K562 (cell line): ENCODE measurements around the gene ALDH3A2. TPM values are rescaled to one million over a fixed set of nuclear protein-coding genes. Genes with fewer than 3 reads are reported as not detected.

ENCODE experiments used
- CBFB ChIP-seq: sonication (generic); formaldehyde crosslinking; IDR thresholded peaks from 2 replicates; pipeline ENCODE4 v1.4.0; 2020; ENCODE audit warnings: mild to moderate bottlenecking, missing genetic modification reagents
- FIP1L1 ChIP-seq: fragments of 200-400 bp; formaldehyde crosslinking; IDR thresholded peaks from 2 replicates; pipeline ENCODE4 v1.6.1; 2018; ENCODE audit warnings: mild to moderate bottlenecking, low read depth, low read length; ENCODE audit not compliant: poor library complexity, severe bottlenecking
- HNRNPUL1 ChIP-seq: fragments of 200-400 bp; formaldehyde crosslinking; IDR thresholded peaks from 2 replicates; pipeline ENCODE4 v1.6.1; 2017; ENCODE audit warnings: low read length
- MEF2D ChIP-seq: conservative IDR thresholded peaks from 2 replicates; pipeline ENCODE4 v1.6.1; 2016; ENCODE audit warnings: low read depth, missing genetic modification characterization, missing compliant biosample characterization
- NRF1 ChIP-seq, 2 experiments: fragments of 450-650 bp; IDR thresholded peaks in 1 of 2; conservative IDR thresholded peaks in 1 of 2; 2 replicates each; pipeline ENCODE4 v1.6.1; 2014; ENCODE audit warnings: mild to moderate bottlenecking in 2 of 2
- RAD51 ChIP-seq: fragments of 450-650 bp; IDR thresholded peaks from 2 replicates; pipeline ENCODE4 v1.7.1; 2016; ENCODE audit warnings: low read depth, mild to moderate bottlenecking, borderline replicate concordance
- TFAM ChIP-seq: fragments of 250-450 bp; sonication (Bioruptor Pico); conservative IDR thresholded peaks from 2 replicates; pipeline ENCODE4 v1.5.0; 2021; ENCODE audit warnings: mild to moderate bottlenecking, moderate library complexity
- TOE1 ChIP-seq, 2 experiments: fragments of 450-650 bp in 1 of 2; sonication (generic) in 1 of 2; formaldehyde crosslinking in 1 of 2; IDR thresholded peaks; 2 replicates each; pipeline versions ENCODE4 v1.7.1 to v1.8.0; 2016 to 2022; ENCODE audit warnings: borderline replicate concordance in 2 of 2, mild to moderate bottlenecking in 2 of 2, antibody characterized with exemption in 1 of 2, inconsistent platforms in 1 of 2, low read depth in 1 of 2, missing genetic modification reagents in 1 of 2, moderate library complexity in 1 of 2
- ZEB2 ChIP-seq: fragments of 450-650 bp; IDR thresholded peaks from 2 replicates; pipeline ENCODE4 v1.6.1; 2016
- ZFP36 ChIP-seq: fragments of 150-350 bp; IDR thresholded peaks from 2 replicates; pipeline ENCODE4 v1.6.1; 2018; ENCODE audit warnings: low read length, low read depth; ENCODE audit not compliant: partially characterized antibody
- ZKSCAN3 ChIP-seq: fragments of 250-450 bp; sonication (Bioruptor Pico); IDR thresholded peaks from 2 replicates; pipeline ENCODE4 v1.4.0; 2020
- ZNF24 ChIP-seq: fragments of 450-650 bp; IDR thresholded peaks from 2 replicates; pipeline ENCODE4 v1.6.1; 2016
- ZNF347 ChIP-seq: fragments of 450-650 bp; formaldehyde crosslinking; IDR thresholded peaks from 2 replicates; pipeline ENCODE4 v1.4.0; 2020; ENCODE audit warnings: low read depth, mild to moderate bottlenecking, moderate library complexity
- ZNF699 ChIP-seq: fragments of 250-450 bp; sonication (Bioruptor Pico); IDR thresholded peaks from 2 replicates; pipeline ENCODE4 v1.8.0; 2021; ENCODE audit warnings: mild to moderate bottlenecking, moderate library complexity; ENCODE audit not compliant: insufficient replicate concordance
- ZSCAN29 ChIP-seq: fragments of 450-650 bp; IDR thresholded peaks from 2 replicates; pipeline ENCODE4 v1.6.1; 2017
- polyA plus RNA-seq, 8 experiments: library from polyadenylated mRNA; depleted of rRNA in 4 of 8; stranded (reverse) in 5 of 8; unstranded in 3 of 8; fragments of >200 nt; fragmentation: Nextera tagmentation in 2 of 8; fragmentation: Illumina TruSeq in 1 of 8; extraction: Ambion mirVana in 2 of 8; extraction: Trizol in 1 of 8; gene quantifications; 2 replicates each; pipeline versions ENCODE4 v1.2.1 to v1.2.3, GENCODE V29; 2011 to 2014; ENCODE audit warnings: inconsistent platforms in 1 of 8, missing spikeins in 1 of 8
- total RNA-seq, 7 experiments: library from RNA; depleted of rRNA in 6 of 7; stranded (reverse); fragments of >200 nt in 6 of 7; fragmentation: Illumina TruSeq in 2 of 7; extraction: Trizol in 2 of 7; gene quantifications; 2 replicates each; pipeline versions ENCODE4 v1.2.1 to v1.2.3, GENCODE V29; 2011 to 2021; ENCODE audit warnings: low replicate concordance in 1 of 7
- TF ChIP-seq, protein P1 (sequence below): fragments of 250-450 bp; sonication (Bioruptor Pico); IDR thresholded peaks from 2 replicates; pipeline ENCODE4 v1.9.0; 2021; ENCODE audit warnings: mild to moderate bottlenecking
- TF ChIP-seq, protein P2 (sequence below), 2 experiments: fragments of 450-650 bp in 1 of 2; sonication (generic) in 1 of 2; formaldehyde crosslinking in 1 of 2; IDR thresholded peaks; 2 replicates each; pipeline versions ENCODE4 v1.7.1 to v1.9.0; 2016 to 2022; ENCODE audit warnings: inconsistent platforms in 1 of 2, mild to moderate bottlenecking in 1 of 2, missing genetic modification reagents in 1 of 2

Gene ALDH3A2
- total and polyA plus RNA-seq, 9 of the 15 experiments (the other 6 are each of a cell fraction or from before 2014, with no cell fraction given): 0.01 to 0.78 (median 0.12) TPM; not detected in 5

DNA sequence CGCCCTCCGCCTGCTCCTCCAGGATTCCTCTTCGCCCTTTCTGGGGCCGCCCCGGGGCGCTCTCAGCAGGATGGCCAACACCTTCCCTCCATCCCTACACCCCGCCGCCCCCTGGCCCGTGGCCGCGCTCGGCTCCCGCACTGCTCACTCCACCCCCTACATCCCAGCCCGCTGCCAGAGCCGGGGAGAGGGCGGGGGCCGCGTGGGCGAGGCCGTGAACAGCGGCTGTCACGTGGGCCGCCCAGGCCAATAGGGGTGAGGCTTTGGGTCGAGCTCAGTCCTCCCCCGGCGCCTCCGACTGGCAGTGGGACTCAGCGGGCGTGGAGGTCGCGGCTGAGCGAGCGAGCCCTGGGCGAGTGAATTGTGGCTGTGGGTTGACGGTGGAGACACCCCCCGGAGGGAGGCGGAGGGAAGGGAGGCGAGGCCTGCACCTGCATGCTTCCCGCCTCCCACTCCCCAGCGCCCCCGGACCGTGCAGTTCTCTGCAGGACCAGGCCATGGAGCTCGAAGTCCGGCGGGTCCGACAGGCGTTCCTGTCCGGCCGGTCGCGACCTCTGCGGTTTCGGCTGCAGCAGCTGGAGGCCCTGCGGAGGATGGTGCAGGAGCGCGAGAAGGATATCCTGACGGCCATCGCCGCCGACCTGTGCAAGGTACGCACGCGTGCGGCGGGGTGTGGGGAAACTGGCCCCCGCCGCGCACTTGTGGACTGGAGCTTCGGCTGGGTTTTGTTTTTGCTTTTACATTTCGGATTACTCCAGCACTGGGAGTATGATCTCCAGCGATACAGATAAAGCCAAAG lies at the start of gene ALDH3A2 (continued):
- TF ChIP-seq ZNF699 (no peak), RAD51 (peak; percentile 82), NRF1 (conservative IDR thresholded peaks at IDR 0.05 in 1 of 2, IDR thresholded peaks at IDR 0.05 in 1 of 2) (peak in 1 of 2 experiments; percentile 53; a peak in 2 of 4 replicates), HNRNPUL1 (no peak), FIP1L1 (no peak), ZNF347 (no peak), MEF2D (no peak), ZSCAN29 (no peak), ZFP36 (no peak), CBFB (CRISPR knock-in tag) (peak; percentile 33; the same call in 1 of the 2 replicates), TOE1 (IDR thresholded peaks at IDR 0.05; ENCODE audit: borderline replicate concordance) (no peak), TOE1 (CRISPR knock-in tag; IDR thresholded peaks at IDR 0.05; ENCODE audit: borderline replicate concordance, low read depth) (no peak), ZEB2 (no peak), ZKSCAN3 (no peak), TFAM (CRISPR knock-in tag) (no peak), ZNF24 (no peak)
- TF ChIP-seq, protein P1, sequence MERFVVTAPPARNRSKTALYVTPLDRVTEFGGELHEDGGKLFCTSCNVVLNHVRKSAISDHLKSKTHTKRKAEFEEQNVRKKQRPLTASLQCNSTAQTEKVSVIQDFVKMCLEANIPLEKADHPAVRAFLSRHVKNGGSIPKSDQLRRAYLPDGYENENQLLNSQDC: no peak
- TF ChIP-seq, protein P2, sequence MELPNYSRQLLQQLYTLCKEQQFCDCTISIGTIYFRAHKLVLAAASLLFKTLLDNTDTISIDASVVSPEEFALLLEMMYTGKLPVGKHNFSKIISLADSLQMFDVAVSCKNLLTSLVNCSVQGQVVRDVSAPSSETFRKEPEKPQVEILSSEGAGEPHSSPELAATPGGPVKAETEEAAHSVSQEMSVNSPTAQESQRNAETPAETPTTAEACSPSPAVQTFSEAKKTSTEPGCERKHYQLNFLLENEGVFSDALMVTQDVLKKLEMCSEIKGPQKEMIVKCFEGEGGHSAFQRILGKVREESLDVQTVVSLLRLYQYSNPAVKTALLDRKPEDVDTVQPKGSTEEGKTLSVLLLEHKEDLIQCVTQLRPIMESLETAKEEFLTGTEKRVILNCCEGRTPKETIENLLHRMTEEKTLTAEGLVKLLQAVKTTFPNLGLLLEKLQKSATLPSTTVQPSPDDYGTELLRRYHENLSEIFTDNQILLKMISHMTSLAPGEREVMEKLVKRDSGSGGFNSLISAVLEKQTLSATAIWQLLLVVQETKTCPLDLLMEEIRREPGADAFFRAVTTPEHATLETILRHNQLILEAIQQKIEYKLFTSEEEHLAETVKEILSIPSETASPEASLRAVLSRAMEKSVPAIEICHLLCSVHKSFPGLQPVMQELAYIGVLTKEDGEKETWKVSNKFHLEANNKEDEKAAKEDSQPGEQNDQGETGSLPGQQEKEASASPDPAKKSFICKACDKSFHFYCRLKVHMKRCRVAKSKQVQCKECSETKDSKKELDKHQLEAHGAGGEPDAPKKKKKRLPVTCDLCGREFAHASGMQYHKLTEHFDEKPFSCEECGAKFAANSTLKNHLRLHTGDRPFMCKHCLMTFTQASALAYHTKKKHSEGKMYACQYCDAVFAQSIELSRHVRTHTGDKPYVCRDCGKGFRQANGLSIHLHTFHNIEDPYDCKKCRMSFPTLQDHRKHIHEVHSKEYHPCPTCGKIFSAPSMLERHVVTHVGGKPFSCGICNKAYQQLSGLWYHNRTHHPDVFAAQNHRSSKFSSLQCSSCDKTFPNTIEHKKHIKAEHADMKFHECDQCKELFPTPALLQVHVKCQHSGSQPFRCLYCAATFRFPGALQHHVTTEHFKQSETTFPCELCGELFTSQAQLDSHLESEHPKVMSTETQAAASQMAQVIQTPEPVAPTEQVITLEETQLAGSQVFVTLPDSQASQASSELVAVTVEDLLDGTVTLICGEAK (IDR thresholded peaks at IDR 0.05): no peak
- TF ChIP-seq, protein P2 (CRISPR knock-in tag; IDR thresholded peaks at IDR 0.05): no peak
